Mesenchymal stem cell (in vitro differentiated cells and primary cell): ENCODE measurements around the gene CCDC122.
A peak's percentile ranks its signal among the peaks of the same experiment; 100 is the strongest.

ENCODE experiments used
- DNase-seq: peaks from one replicate; pipeline ENCODE4 v3.0.0-alpha.2; 2013
- H2AFZ ChIP-seq: one replicate; pipeline ENCODE4 v1.6.1; 2013; ENCODE audit warnings: low read depth, mild to moderate bottlenecking, control low read depth, inconsistent platforms, low read length, moderate library complexity
- H2AK5ac ChIP-seq: 2 replicates; pipeline ENCODE4 v1.6.1; 2013; ENCODE audit warnings: low read length, moderate library complexity, mild to moderate bottlenecking, inconsistent platforms; ENCODE audit not compliant: severe bottlenecking
- H2BK120ac ChIP-seq: one replicate; pipeline ENCODE4 v1.6.1; 2013; ENCODE audit warnings: low read depth, mild to moderate bottlenecking, inconsistent platforms, low read length, moderate library complexity
- H2BK12ac ChIP-seq, 2 experiments: one replicate each; pipeline ENCODE4 v1.6.1; 2013; ENCODE audit warnings: inconsistent platforms in 2 of 2, low read length in 2 of 2, mild to moderate bottlenecking in 2 of 2, moderate library complexity in 2 of 2, control low read depth in 1 of 2
- H2BK15ac ChIP-seq: one replicate; pipeline ENCODE4 v1.6.1; 2013; ENCODE audit warnings: mild to moderate bottlenecking, low read depth, inconsistent platforms; ENCODE audit not compliant: poor library complexity, severe bottlenecking
- H2BK5ac ChIP-seq: 2 replicates; pipeline ENCODE4 v1.6.1; 2013; ENCODE audit warnings: low read depth, mild to moderate bottlenecking, low read length, control low read depth, inconsistent platforms; ENCODE audit not compliant: poor library complexity, severe bottlenecking
- H3K14ac ChIP-seq, 2 experiments: one replicate each; pipeline ENCODE4 v1.6.1; 2013; ENCODE audit warnings: inconsistent platforms in 2 of 2, low read length in 2 of 2, control low read depth in 1 of 2, mild to moderate bottlenecking in 1 of 2, moderate library complexity in 1 of 2
- H3K18ac ChIP-seq, 2 experiments: one replicate each; pipeline ENCODE4 v1.6.1; 2013; ENCODE audit warnings: inconsistent platforms in 2 of 2, low read length in 2 of 2, control low read depth in 1 of 2, low read depth in 1 of 2, mild to moderate bottlenecking in 1 of 2
- H3K23ac ChIP-seq, 2 experiments: one replicate each; pipeline ENCODE4 v1.6.1; 2013; ENCODE audit warnings: inconsistent platforms in 2 of 2, low read length in 2 of 2, mild to moderate bottlenecking in 2 of 2, moderate library complexity in 2 of 2, control low read depth in 1 of 2
- H3K27ac ChIP-seq: 2 replicates; pipeline ENCODE4 v1.5.1; 2013; ENCODE audit warnings: mild to moderate bottlenecking, moderate library complexity, low read length, control low read depth, inconsistent platforms; ENCODE audit not compliant: poor library complexity, severe bottlenecking
- H3K27me3 ChIP-seq, 2 experiments: 2 replicates each; pipeline versions ENCODE4 v1.6.1 to v1.7.0; 2013; ENCODE audit warnings: low read length in 2 of 2, mild to moderate bottlenecking in 2 of 2, moderate library complexity in 2 of 2, control low read depth in 1 of 2, inconsistent platforms in 1 of 2; ENCODE audit not compliant: control insufficient read depth in 1 of 2, insufficient read depth in 1 of 2
- H3K36me3 ChIP-seq, 2 experiments: 2 replicates each; pipeline versions ENCODE4 v1.6.1 to v1.7.0; 2013; ENCODE audit warnings: low read length in 2 of 2, control low read depth in 1 of 2, inconsistent platforms in 1 of 2, low read depth in 1 of 2, mild to moderate bottlenecking in 1 of 2; ENCODE audit not compliant: insufficient read depth in 2 of 2, control insufficient read depth in 1 of 2
- H3K4ac ChIP-seq, 2 experiments: one replicate each; pipeline ENCODE4 v1.6.1; 2013; ENCODE audit warnings: inconsistent platforms in 2 of 2, low read length in 2 of 2, mild to moderate bottlenecking in 2 of 2, moderate library complexity in 2 of 2, control low read depth in 1 of 2, low read depth in 1 of 2
- H3K4me1 ChIP-seq: 2 replicates; pipeline ENCODE4 v1.6.1; 2013; ENCODE audit warnings: low read depth, low read length, control low read depth; ENCODE audit not compliant: control insufficient read depth, insufficient read depth
- H3K4me2 ChIP-seq: 2 replicates; pipeline ENCODE4 v1.6.1; 2013; ENCODE audit warnings: low read length, mild to moderate bottlenecking, inconsistent platforms; ENCODE audit not compliant: poor library complexity, severe bottlenecking
- H3K4me3 ChIP-seq, 2 experiments: 2 replicates each; pipeline versions ENCODE4 v1.5.1 to v1.7.0; 2013; ENCODE audit warnings: low read length in 2 of 2, mild to moderate bottlenecking in 2 of 2, control low read depth in 1 of 2, low read depth in 1 of 2; ENCODE audit not compliant: insufficient read depth in 1 of 2
- H3K79me1 ChIP-seq: replicated peaks from 2 replicates; pipeline ENCODE4 v1.6.1; 2013; ENCODE audit warnings: mild to moderate bottlenecking, control low read depth, low read length, inconsistent platforms; ENCODE audit not compliant: poor library complexity, severe bottlenecking
- H3K9ac ChIP-seq: 2 replicates; pipeline ENCODE4 v1.7.0; 2013; ENCODE audit warnings: mild to moderate bottlenecking, low read length, moderate library complexity
- H3K9me3 ChIP-seq: 2 replicates; pipeline ENCODE4 v1.7.0; 2013; ENCODE audit warnings: mild to moderate bottlenecking, low read length; ENCODE audit not compliant: control insufficient read depth
- H4K8ac ChIP-seq: one replicate; pipeline ENCODE4 v1.6.1; 2013; ENCODE audit warnings: inconsistent platforms, mild to moderate bottlenecking, low read length, moderate library complexity
- H4K91ac ChIP-seq: one replicate; pipeline ENCODE4 v1.6.1; 2013; ENCODE audit warnings: mild to moderate bottlenecking, low read length, inconsistent platforms
- WGBS: methylation state at CpG from one replicate; pipeline ENCODE4 v1.1.7; 2013; ENCODE audit warnings: mixed read lengths; 5-methylcytosine and 5-hydroxymethylcytosine counted together

Gene CCDC122

GRCh38 chr13:43877766-43878165, 1.8 kb downstream of the CCDC122 start:
- Histone ChIP-seq H3K18ac (no peak overlapping the region), H2BK12ac (no peak overlapping the region), H3K4me2 (no peak overlapping the region), H2AFZ (no peak overlapping the region), H4K91ac (no peak overlapping the region), H4K8ac (no peak overlapping the region), H3K4me1 (peaks cover 7% of the 10 kb centered on the region), H3K4ac (no peak overlapping the region), H3K4me3 (peak overlapping the region in 1 of 2 experiments; percentile 91), H3K14ac (no peak overlapping the region), H3K79me1 (peaks cover 6% of the 10 kb centered on the region), H2AK5ac (no peak overlapping the region), H3K27me3 (no peaks in the 10 kb centered on the region), H3K9ac (no peak overlapping the region), H2BK120ac (no peak overlapping the region), H3K23ac (no peak overlapping the region), H3K9me3 (no peaks in the 10 kb centered on the region), H3K36me3 (peaks cover 0 to 12% of the 10 kb centered on the region in 2 experiments), H3K27ac (no peak overlapping the region), H2BK15ac (no peak overlapping the region), H2BK5ac (no peak overlapping the region)
- no CpG with 5 or more reads among the region's 1 CpG for WGBS
- peak; percentile 30 for DNase-seq

- H3K4me2 ChIP-seq = no peak overlapping the region
- no peak overlapping the region for H4K91ac ChIP-seq
- no peak overlapping the region for H2BK120ac ChIP-seq
- H3K14ac ChIP-seq = no peak overlapping the region
- H4K8ac ChIP-seq = no peak overlapping the region
- no peak overlapping the region for H2BK12ac ChIP-seq
- H2BK5ac ChIP-seq = no peak overlapping the region
- DNase-seq = no peak
- no peaks in the 10 kb centered on the region for H3K9me3 ChIP-seq
- H3K4ac ChIP-seq = no peak overlapping the region
- no peak overlapping the region for H3K23ac ChIP-seq
- H3K27me3 ChIP-seq = no peaks in the 10 kb centered on the region
- H3K9ac ChIP-seq = no peak overlapping the region
- no peak overlapping the region for H3K27ac ChIP-seq
- peaks cover 7% of the 10 kb centered on the region for H3K4me1 ChIP-seq
- peaks cover 6% of the 10 kb centered on the region for H3K79me1 ChIP-seq
- H3K18ac ChIP-seq = no peak overlapping the region
- peaks cover 0 to 13% of the 10 kb centered on the region in 2 experiments for H3K36me3 ChIP-seq
- H3K4me3 ChIP-seq = no peak overlapping the region
- H2AFZ ChIP-seq = no peak overlapping the region
- H2BK15ac ChIP-seq = no peak overlapping the region
- H2AK5ac ChIP-seq = no peak overlapping the region
Measured at GRCh38 chr13:43877326-43877725, 2.2 kb downstream of the CCDC122 start.

- Histone ChIP-seq H2BK12ac (no peak overlapping the region), H3K9me3 (no peaks in the 10 kb centered on the region), H3K4ac (no peak overlapping the region), H3K18ac (no peak overlapping the region), H3K36me3 (peaks cover 0 to 9% of the 10 kb centered on the region in 2 experiments), H3K27ac (no peak overlapping the region), H3K9ac (no peak overlapping the region), H3K4me1 (peaks cover 7% of the 10 kb centered on the region), H3K23ac (no peak overlapping the region), H3K79me1 (peaks cover 6% of the 10 kb centered on the region), H3K27me3 (no peaks in the 10 kb centered on the region), H3K4me2 (no peak overlapping the region), H3K14ac (no peak overlapping the region), H2BK120ac (no peak overlapping the region), H4K91ac (no peak overlapping the region), H2BK5ac (no peak overlapping the region), H3K4me3 (no peak overlapping the region), H2BK15ac (no peak overlapping the region), H4K8ac (no peak overlapping the region), H2AFZ (no peak overlapping the region), H2AK5ac (no peak overlapping the region)
- DNase-seq = no peak
- WGBS = 93% methylated on average over 2 of the region's 2 CpGs
Measured at GRCh38 chr13:43876366-43876765, 3.2 kb downstream of the CCDC122 start.

- H4K8ac ChIP-seq = no peak overlapping the region
- no peak overlapping the region for H3K23ac ChIP-seq
- H3K4me3 ChIP-seq = no peak overlapping the region
- 57% methylated on average over 1 of the region's 2 CpGs for WGBS
- no peak overlapping the region for H3K4ac ChIP-seq
- no peak overlapping the region for H2BK15ac ChIP-seq
- no peak overlapping the region for H3K18ac ChIP-seq
- H3K79me1 ChIP-seq = peaks cover 2% of the 10 kb centered on the region
- no peak overlapping the region for H3K4me2 ChIP-seq
- H3K27me3 ChIP-seq = no peaks in the 10 kb centered on the region
- no peak overlapping the region for H2AK5ac ChIP-seq
- H3K27ac ChIP-seq = no peak overlapping the region
- no peak overlapping the region for H3K14ac ChIP-seq
- H2BK120ac ChIP-seq = no peak overlapping the region
- H2BK12ac ChIP-seq = no peak overlapping the region
- DNase-seq = peak; percentile 49
- H2AFZ ChIP-seq = no peak overlapping the region
- peaks cover 0 to 26% of the 10 kb centered on the region in 2 experiments for H3K36me3 ChIP-seq
- no peak overlapping the region for H2BK5ac ChIP-seq
- peak overlapping the region; percentile 73 for H3K9ac ChIP-seq
- H3K9me3 ChIP-seq = no peaks in the 10 kb centered on the region
- no peak overlapping the region for H4K91ac ChIP-seq
- H3K4me1 ChIP-seq = peaks cover 1% of the 10 kb centered on the region
Measured at GRCh38 chr13:43874504-43875092, 4.9 kb downstream of the CCDC122 start.
